ENCODE measurements around the gene USF3. TPM values are rescaled to one million over a fixed set of nuclear protein-coding genes. Genes with fewer than 3 reads are reported as not detected.

USF3 gene
- total and polyA plus RNA-seq, 2 donors (not counting 1 experiment from before 2014, with no cell fraction given): 9.8 to 38.9 TPM

- Mint-ChIP-seq H3K27me3 (no peaks in the 10 kb centered on the region), H3K4me1 (peaks cover 37% of the 10 kb centered on the region), H3K27ac (peak overlapping the region; percentile 80), H3K9me3 (ENCODE audit: insufficient read depth) (peaks cover 2% of the 10 kb centered on the region), H3K4me3 (no peak overlapping the region)
- DNase-seq (peak; percentile 62), ATAC-seq (ENCODE audit: low read depth) (peak; percentile 28)
- Histone ChIP-seq H3K79me2 (ENCODE audit: control insufficient read depth, insufficient read depth, low read length) (peaks cover 26% of the 10 kb centered on the region), H3K4me3 (ENCODE audit: control extremely low read depth in 1 of 5, extremely low read depth in 1 of 5, insufficient read depth in 1 of 5, low read depth in 2 of 5, low read length in 4 of 5) (no peak overlapping the region), H3K4me1 (ENCODE audit: control insufficient read depth in 2 of 2, insufficient read depth in 2 of 2, low read length in 2 of 2) (peaks cover 12 to 18% of the 10 kb centered on the region in 2 donors), H3K27ac (ENCODE audit: low read length in 2 of 2) (peak overlapping the region; percentile 21 to 88), H3K4me2 (replicated peaks; ENCODE audit: low read depth, low read length, poor library complexity, severe bottlenecking) (peak overlapping the region; percentile 16), H4K20me1 (ENCODE audit: control insufficient read depth, insufficient read depth, low read length, poor library complexity, severe bottlenecking) (no peaks in the 10 kb centered on the region), H3K9ac (ENCODE audit: low read length) (no peak overlapping the region), H2AFZ (ENCODE audit: insufficient read depth, low read depth, low read length, poor library complexity, severe bottlenecking) (no peak overlapping the region), H3K36me3 (replicated peaks in 1 of 2; ENCODE audit: control extremely low read depth in 1 of 2, control insufficient read depth in 1 of 2, extremely low read depth in 1 of 2, insufficient read depth in 2 of 2, low read length in 1 of 2) (peaks cover 11 to 46% of the 10 kb centered on the region in 2 experiments), H3K9me3 (ENCODE audit: control extremely low read depth in 1 of 3, control insufficient read depth in 2 of 3, insufficient read depth in 1 of 3, low read length in 2 of 3) (no peaks in the 10 kb centered on the region), H3K27me3 (replicated peaks in 1 of 4; ENCODE audit: control extremely low read depth in 1 of 4, control insufficient read depth in 3 of 4, insufficient read depth in 4 of 4, low read length in 3 of 4) (no peaks in the 10 kb centered on the region)
- TF ChIP-seq EZH2 (IDR thresholded peaks at IDR 0.05; ENCODE audit: borderline replicate concordance, insufficient read depth, low read depth, low read length, poor library complexity, severe bottlenecking) (no peak), CTCF (IDR thresholded peaks at IDR 0.05) (no peak)
- WGBS (ENCODE audit: insufficient coverage): no CpG with 5 or more reads among the region's 3 CpGs
- ChIA-PET CTCF (no interaction called here), POLR2A (no interaction called here)
- intact Hi-C loops (cut with micrococcal nuclease): no loop called here
These were observed 20.2 kb downstream of the USF3 start for GRCh38 chr3:113676261-113676660.

GRCh38 chr3:113673593-113673992 lies 22.8 kb downstream of the USF3 start:
- Histone ChIP-seq H3K4me1 (ENCODE audit: control insufficient read depth in 2 of 2, insufficient read depth in 2 of 2, low read length in 2 of 2) (peaks cover 13 to 26% of the 10 kb centered on the region in 2 donors), H4K20me1 (ENCODE audit: control insufficient read depth, insufficient read depth, low read length, poor library complexity, severe bottlenecking) (no peaks in the 10 kb centered on the region), H3K79me2 (ENCODE audit: control insufficient read depth, insufficient read depth, low read length) (peaks cover 9% of the 10 kb centered on the region), H3K27me3 (replicated peaks in 1 of 4; ENCODE audit: control extremely low read depth in 1 of 4, control insufficient read depth in 3 of 4, insufficient read depth in 4 of 4, low read length in 3 of 4) (no peaks in the 10 kb centered on the region), H3K9ac (ENCODE audit: low read length) (no peak overlapping the region), H3K4me3 (ENCODE audit: control extremely low read depth in 1 of 5, extremely low read depth in 1 of 5, insufficient read depth in 1 of 5, low read depth in 2 of 5, low read length in 4 of 5) (no peak overlapping the region), H3K4me2 (replicated peaks; ENCODE audit: low read depth, low read length, poor library complexity, severe bottlenecking) (peak overlapping the region; percentile 21), H3K27ac (ENCODE audit: low read length in 2 of 2) (peak overlapping the region; percentile 27 to 60), H3K9me3 (ENCODE audit: control extremely low read depth in 1 of 3, control insufficient read depth in 2 of 3, insufficient read depth in 1 of 3, low read length in 2 of 3) (peaks cover 0 to 8% (median 0%) of the 10 kb centered on the region in 3 donors), H3K36me3 (replicated peaks in 1 of 2; ENCODE audit: control extremely low read depth in 1 of 2, control insufficient read depth in 1 of 2, extremely low read depth in 1 of 2, insufficient read depth in 2 of 2, low read length in 1 of 2) (peaks cover 16 to 54% of the 10 kb centered on the region in 2 experiments), H2AFZ (ENCODE audit: insufficient read depth, low read depth, low read length, poor library complexity, severe bottlenecking) (no peak overlapping the region)
- CTCF ChIA-PET: interaction anchor here (1.6 kb wide), 1 partner anchor 21 kb away, joined by 5 read pairs; no protein-coding TSS in a partner anchor
- intact Hi-C loops (cut with micrococcal nuclease): loop anchor here (2.0 kb wide), 1 partner anchor 15 kb away; no protein-coding TSS in a partner anchor
- POLR2A ChIA-PET: interaction anchor here (1.0 kb wide), 1 partner anchor 13 kb away, joined by 3 read pairs; no protein-coding TSS in a partner anchor
- no peak for TF ChIP-seq CTCF (IDR thresholded peaks at IDR 0.05)
- no peak for TF ChIP-seq EZH2 (IDR thresholded peaks at IDR 0.05; ENCODE audit: borderline replicate concordance, insufficient read depth, low read depth, low read length, poor library complexity, severe bottlenecking)
- H3K9me3 Mint-ChIP-seq (ENCODE audit: insufficient read depth): peaks cover 2% of the 10 kb centered on the region
- H3K4me3 Mint-ChIP-seq: no peak overlapping the region
- H3K4me1 Mint-ChIP-seq: peaks cover 43% of the 10 kb centered on the region
- DNase-seq (no peak), ATAC-seq (ENCODE audit: low read depth) (peak; percentile 56)
- no peaks in the 10 kb centered on the region for H3K27me3 Mint-ChIP-seq
- 53% methylated on average over 4 of the region's 4 CpGs for WGBS (ENCODE audit: insufficient coverage)
- peak overlapping the region; percentile 70 for H3K27ac Mint-ChIP-seq
